Measurements from ENCODE around the gene DTNBP1.

The DTNBP1 gene

DNA sequence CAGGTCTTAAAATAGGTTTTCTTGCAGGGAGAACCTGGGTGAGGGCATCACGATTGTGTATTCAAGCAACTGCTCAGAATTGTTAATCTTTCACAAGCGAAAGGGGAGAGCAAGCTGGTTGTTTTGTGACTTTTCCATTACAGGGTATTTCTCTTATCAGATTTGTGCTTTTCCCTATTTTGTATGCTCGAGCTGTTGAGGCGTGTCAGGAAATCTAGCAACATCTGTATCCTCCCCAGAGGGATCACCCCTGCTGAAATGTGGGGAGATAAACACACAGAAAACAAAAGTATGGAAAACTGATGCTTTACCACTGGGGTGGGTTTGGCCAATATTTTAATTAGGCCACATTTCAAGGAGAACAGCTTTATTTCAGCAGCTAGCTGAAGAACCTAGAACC, 187.0 kb downstream of the DTNBP1 start:
- Mint-ChIP-seq H3K4me3 (no peak overlapping the region), H3K27me3 (no peaks in the 10 kb centered on the region), H3K27ac (no peak overlapping the region), H3K9me3 (no peaks in the 10 kb centered on the region), H3K4me1 (peaks cover 28% of the 10 kb centered on the region), H3K36me3 (ENCODE audit: low read depth) (peaks cover 50% of the 10 kb centered on the region)
- ATAC-seq (no peak), DNase-seq (no peak)

DNA sequence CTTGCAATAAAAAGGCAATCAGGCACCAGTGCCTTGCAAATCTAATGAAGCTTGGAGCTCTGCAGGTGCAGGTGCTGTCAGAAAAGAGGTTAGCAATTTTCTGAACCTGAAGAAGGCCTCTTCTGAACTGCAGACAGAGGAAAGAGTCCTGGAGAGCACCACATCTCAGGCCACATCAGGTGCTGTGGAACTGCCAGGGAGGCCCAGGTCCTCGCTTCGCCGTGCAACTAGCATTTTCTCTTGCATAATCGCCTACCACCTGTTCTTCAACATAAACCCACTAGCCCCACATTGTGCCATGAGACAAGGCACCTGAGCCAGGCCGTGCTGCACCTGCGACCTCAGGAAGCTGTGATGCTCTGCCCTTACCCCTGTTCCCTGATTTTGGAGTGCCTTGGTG, 187.6 kb downstream of the DTNBP1 start:
- H3K4me1 Mint-ChIP-seq: peaks cover 24% of the 10 kb centered on the region
- H3K9me3 Mint-ChIP-seq: no peaks in the 10 kb centered on the region
- DNase-seq (no peak), ATAC-seq (no peak)
- peaks cover 50% of the 10 kb centered on the region for H3K36me3 Mint-ChIP-seq (ENCODE audit: low read depth)
- no peaks in the 10 kb centered on the region for H3K27me3 Mint-ChIP-seq
- H3K4me3 Mint-ChIP-seq: no peak overlapping the region
- H3K27ac Mint-ChIP-seq: no peak overlapping the region

DNA sequence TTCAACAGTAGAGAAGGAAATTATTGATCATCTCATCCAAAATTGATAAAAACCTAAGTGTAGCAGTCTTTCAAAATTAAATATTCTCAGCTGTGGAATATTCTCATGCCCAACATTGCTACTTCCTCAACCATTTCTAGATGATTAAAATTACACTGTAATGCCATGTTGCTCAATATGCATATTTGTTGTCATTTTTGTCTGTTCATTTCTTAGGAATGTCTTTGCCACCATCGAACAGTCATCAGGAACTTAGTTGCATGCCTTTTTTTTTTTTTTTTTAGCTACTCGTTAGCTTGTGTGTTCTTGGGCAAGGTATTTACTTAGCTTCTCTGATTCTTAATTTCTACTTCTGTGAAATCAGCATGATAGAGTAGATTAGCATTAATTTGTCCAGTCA, 188.6 kb downstream of the DTNBP1 start:
- Mint-ChIP-seq H3K27ac (no peak overlapping the region), H3K4me1 (peaks cover 19% of the 10 kb centered on the region), H3K9me3 (no peaks in the 10 kb centered on the region), H3K36me3 (ENCODE audit: low read depth) (peaks cover 50% of the 10 kb centered on the region), H3K4me3 (no peak overlapping the region), H3K27me3 (no peaks in the 10 kb centered on the region)
- ATAC-seq (no peak), DNase-seq (no peak)

DNA sequence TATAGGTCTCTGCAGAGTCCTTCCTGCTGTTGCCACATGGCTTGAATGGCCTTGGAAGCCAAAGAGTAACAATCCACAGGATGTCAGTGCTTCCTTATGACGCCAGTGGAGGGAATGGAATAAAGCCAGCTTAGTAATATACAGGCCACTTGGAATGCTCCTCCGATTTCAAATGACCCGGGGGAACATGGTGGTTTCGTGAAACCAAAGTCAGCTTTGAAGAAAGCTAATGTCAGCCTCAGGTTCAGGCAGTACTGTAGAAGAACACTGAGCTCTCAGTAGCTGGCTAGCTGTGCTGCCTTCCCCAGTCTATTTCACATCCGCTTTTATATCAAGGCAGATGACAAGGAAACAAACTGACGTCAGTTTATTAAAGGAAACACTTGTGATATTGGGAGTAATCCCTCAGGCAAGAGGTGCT, 189.1 kb downstream of the DTNBP1 start:
- Mint-ChIP-seq H3K27me3 (no peaks in the 10 kb centered on the region), H3K4me1 (peaks cover 17% of the 10 kb centered on the region), H3K4me3 (no peak overlapping the region), H3K36me3 (ENCODE audit: low read depth) (peaks cover 52% of the 10 kb centered on the region), H3K27ac (no peak overlapping the region), H3K9me3 (no peaks in the 10 kb centered on the region)
- no peak for ATAC-seq
- no peak for DNase-seq

DNA sequence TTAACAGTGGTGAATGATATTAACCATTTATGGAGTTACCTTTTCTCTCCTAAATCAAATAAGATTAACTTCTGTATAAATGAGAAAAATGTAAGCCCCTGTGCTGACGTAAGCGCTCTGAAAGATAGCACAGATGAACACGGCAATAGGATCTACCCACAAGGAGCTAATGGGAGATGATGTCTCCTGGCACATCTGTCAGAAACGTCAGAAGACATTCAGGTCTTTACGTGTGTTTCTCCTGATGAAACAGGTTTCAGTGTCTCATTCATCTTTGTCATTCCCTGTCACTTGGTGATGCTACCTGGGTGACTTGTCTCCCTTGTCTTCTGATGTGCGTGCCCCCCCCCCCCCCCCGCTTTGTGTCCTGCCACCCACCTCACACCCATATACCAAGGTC, 189.7 kb downstream of the DTNBP1 start:
- no peaks in the 10 kb centered on the region for H3K9me3 Mint-ChIP-seq
- peaks cover 17% of the 10 kb centered on the region for H3K4me1 Mint-ChIP-seq
- no peak overlapping the region for H3K27ac Mint-ChIP-seq
- peaks cover 55% of the 10 kb centered on the region for H3K36me3 Mint-ChIP-seq (ENCODE audit: low read depth)
- H3K27me3 Mint-ChIP-seq: no peaks in the 10 kb centered on the region
- no peak overlapping the region for H3K4me3 Mint-ChIP-seq
- DNase-seq (no peak), ATAC-seq (no peak)

Data from activated naive CD8-positive, alpha-beta T cell treated with anti-CD3 and anti-CD28 coated beads, Interleukin-2, amount 50 U/mL, for 24 hours (primary cell).